NCI-H2227 (cell line): ENCODE data around the gene MAML3.
A peak's percentile ranks its signal among the peaks of the same experiment; 100 is the strongest.

Experiments used
- DNase-seq: peaks from one replicate; lab custom pipeline; 2025; ENCODE audit not compliant: unreplicated experiment; lab: John Stamatoyannopoulos, UW

MAML3 gene

DNA sequence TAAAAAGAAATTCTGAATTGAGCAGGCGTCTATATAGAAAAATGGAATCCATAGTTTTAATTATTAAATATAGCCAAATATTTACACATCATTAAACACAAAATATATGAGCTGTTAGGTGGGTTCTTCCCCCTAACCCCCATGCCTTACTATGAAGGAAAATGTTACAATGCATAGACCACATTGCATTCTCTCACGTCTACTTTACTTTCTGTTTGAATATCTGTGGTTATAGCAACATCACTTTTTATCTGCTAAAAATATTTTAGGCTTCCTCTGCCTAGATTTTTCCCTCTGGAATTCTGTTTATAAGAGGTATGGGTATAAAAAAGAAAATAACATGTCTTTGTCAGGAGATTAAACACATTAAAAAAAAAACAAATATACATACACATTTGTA lies 73.1 kb downstream of the MAML3 start:
- DNase-seq = no peak

- peak; percentile 31 for DNase-seq
Observed at GRCh38 chr4:140078366-140078765, 75.6 kb downstream of the MAML3 start.

GRCh38 chr4:140076307-140076706 lies 77.7 kb downstream of the MAML3 start:
- DNase-seq = no peak

GRCh38 chr4:140071806-140072205 lies 82.2 kb downstream of the MAML3 start:
- DNase-seq = no peak

- no peak for DNase-seq
Observed at GRCh38 chr4:140070973-140071372, 83.0 kb downstream of the MAML3 start.

- no peak for DNase-seq
Observed at GRCh38 chr4:140070366-140070765, 83.6 kb downstream of the MAML3 start.

- DNase-seq = no peak
Observed at GRCh38 chr4:140069066-140069465, 84.9 kb downstream of the MAML3 start.

DNA sequence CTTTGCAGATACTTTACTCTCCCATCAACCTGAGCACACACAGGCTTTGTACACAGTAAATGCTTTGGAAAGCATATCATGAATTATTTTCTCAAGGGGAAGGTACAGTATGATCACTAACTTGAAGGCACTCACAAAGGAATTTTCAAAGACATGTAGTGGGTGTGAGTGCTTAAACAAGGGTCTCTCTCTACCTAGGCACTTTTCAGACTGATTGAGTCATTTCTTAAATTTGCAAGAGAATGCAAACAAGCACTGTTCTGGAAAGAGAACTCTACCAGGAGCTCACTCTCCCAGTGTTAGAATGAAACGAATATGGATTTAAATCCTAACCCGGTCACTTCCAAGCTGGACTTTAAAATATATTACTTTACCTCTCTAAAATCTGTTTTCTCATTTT lies 85.7 kb downstream of the MAML3 start:
- DNase-seq = no peak

DNA sequence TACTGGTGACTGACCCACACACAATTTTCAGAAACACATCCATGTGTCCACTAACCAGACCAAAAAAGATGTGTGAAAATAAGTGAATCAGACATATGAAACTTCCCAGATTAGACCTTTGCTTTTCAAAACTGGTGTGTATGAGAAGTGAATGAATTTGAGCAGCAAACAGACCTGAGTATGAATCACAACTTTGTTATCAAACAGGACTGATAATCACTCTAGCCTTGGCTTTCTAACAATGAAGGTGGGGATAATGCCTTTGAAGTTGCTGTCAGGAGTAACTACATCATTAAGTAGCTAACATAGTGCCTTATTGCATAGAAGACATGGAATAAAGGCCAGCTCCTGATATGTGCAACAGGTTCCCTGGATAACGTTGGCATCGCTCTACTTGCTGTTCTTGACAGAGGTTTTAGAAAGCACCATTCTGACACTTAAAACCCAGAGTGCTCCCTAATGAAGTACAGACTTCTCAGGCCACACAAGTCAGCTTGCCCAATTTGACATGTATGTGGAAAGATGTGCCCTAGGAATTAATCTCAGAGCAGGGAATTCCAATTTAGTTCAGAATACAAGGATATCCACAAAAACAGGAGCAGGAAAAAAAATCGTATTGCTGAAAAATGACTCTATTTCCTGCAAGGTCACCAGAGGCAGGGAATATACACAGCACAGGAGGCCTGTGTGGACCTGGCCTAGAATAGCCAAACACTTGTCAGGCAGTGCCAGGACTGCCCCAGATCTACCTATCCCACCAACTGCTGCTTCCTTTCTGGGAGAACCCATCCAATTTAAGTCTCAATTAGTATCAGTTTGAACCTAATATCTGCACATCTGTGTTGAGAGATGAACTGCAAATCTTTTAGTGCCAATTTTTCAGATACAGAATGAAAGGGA lies 87.7 kb downstream of the MAML3 start:
- DNase-seq = no peak

GRCh38 chr4:140065393-140065792 lies 88.6 kb downstream of the MAML3 start:
- no peak for DNase-seq

- no peak for DNase-seq
Observed at GRCh38 chr4:140061659-140062289, 92.2 kb downstream of the MAML3 start.

DNA sequence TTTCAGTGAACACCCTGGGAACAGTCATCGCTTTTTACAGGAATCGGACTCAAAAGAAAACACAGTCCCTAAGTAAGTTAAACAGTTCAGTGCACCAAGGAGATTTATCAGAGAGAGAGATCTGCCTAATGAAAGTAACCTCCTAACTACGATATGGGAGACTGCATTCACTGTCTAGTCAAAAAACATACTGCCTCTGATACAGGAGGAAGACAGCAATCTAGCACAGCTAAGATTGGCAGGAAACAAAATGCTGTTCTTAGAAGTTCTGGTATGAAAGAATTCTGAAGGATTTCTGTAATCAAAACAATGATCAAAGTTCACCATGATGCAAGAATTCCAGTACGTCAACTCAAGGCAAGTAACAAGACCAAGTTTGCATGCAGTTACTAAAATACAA lies 92.8 kb downstream of the MAML3 start:
- DNase-seq = no peak

DNA sequence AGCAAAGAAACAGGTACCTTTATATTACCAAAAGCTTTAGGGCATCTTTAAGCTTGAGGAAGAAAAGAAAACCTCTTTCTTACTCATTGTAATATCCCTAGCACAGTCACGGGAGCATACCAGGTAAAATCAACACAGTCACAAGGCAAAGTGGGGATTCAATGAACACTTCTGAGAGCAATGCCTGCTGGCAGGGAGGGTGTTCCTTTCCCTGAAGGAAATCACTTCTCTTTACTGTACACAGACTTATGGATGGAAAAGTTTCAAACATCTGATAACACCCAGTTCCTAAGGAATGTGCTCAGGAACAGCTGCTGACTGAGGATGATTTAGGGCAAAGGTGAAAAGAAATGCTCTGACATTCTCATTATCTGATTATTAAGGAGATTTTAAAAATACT lies 94.8 kb downstream of the MAML3 start:
- DNase-seq = no peak

- DNase-seq = no peak
Observed at GRCh38 chr4:140057701-140058100, 96.3 kb downstream of the MAML3 start.

DNA sequence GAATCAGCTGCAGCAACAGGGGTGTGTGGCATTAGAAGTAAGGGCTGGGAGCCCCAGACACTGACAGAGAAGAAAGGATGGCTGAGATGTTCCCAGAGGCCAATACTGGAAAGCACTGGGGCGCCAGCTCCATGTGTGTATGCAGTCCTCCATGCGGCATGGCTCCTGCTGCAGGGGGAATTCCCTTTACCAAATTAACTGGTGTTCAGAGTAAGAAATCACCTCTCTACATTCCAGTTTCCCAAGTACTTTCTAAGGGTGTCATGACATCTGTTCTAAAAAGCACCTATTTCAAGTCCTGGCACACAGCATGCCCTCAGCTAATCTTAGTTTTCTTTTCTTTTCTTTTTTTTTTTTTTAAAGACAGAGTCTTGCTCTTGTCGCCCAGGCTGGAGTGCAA lies 98.0 kb downstream of the MAML3 start:
- no peak for DNase-seq

DNA sequence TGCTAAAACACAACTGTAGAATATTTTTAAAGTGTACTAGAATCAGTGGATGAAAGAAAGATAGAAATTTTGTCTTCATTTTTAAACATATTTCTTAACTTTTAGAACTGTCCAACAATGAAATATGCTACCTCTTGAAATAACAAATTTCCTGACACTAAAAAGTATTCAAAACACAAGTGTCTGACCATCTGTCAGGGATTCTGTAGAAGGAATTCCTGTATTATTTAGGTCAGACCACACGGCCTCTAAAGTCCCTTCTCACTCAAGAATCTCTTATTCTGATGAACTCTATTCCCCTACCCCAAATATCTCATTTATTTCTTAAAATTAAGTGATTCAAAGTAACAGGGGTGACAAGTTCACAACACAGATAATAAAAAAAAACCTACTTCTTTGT lies 99.1 kb downstream of the MAML3 start:
- DNase-seq = no peak

GRCh38 chr4:140053185-140053584 lies 100.8 kb downstream of the MAML3 start:
- DNase-seq = no peak

DNA sequence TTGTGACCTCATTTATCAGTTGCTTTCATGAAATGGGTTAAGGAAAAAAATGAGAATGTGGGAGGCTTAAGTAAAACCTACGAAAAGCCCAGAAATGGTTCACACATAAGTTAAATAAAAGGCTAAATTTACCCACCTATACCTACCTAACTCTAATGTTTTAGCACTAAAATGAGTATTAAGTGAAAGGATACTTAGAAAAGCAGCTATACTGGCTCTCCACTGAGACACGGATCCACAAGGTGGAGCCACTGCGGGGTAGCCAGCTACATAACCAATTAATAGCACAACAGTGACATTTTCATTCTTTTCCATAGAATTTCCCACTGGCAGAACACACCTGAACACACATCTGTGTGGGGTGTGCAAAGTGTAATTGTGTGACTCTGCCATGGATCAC lies 101.9 kb downstream of the MAML3 start:
- DNase-seq = peak; percentile 32

- peak; percentile 62 for DNase-seq
Observed at GRCh38 chr4:140049849-140050637, 103.9 kb downstream of the MAML3 start.

DNA sequence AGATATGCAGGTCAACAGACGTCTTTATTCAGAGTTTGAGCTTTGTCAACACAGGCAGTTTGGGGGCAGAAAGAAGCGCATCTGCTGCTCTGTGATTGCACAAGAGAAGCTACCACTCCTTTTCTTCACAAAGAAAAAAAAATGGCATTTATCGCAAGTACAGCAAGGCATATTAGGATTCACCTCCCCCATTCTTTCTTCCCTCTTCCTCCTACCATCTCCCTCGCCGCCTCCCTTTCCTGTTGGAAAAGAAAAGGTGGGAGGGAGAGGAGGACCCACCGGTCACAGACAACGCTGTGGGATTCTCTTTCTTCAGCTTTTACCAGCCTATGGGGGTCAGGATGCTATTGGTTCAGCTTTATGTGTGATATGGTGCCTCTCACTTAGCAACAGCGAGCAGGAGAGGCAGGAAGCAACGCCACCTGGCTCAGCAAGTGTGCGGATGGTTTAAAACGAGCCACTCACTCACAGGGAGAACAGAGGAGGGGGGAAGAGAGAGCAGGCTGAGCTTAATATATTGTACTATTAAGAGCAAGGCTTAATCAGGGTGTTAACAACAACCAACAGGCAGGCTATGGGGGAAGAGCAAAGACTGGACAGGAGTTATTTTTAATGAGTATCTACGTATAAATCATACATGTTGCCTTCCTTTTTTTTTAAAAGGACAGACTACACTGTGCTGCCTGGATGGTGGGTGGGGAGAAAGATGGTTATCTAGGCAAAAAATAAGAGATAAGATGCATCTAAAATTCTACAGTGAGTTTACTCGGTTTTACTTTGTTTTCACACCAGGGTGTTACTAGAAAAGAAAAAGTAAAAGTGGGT lies 104.7 kb downstream of the MAML3 start:
- peak; percentile 85 for DNase-seq
